Stimulated activated CD4-positive, alpha-beta T cell treated with anti-CD3 and anti-CD28 coated beads, Interleukin-4, amount 100 ng/mL, for 1 hour (primary cell): ENCODE results near the gene BRD7.

ENCODE experiments used
- DNase-seq: peaks from one replicate; pipeline ENCODE4 v3.0.0-alpha.2; 2020

BRD7 gene

GRCh38 chr16:50288026-50288425, 80.8 kb downstream of the BRD7 start:
- no peak for DNase-seq

GRCh38 chr16:50286681-50287080, 82.1 kb downstream of the BRD7 start:
- DNase-seq, result no peak

DNA sequence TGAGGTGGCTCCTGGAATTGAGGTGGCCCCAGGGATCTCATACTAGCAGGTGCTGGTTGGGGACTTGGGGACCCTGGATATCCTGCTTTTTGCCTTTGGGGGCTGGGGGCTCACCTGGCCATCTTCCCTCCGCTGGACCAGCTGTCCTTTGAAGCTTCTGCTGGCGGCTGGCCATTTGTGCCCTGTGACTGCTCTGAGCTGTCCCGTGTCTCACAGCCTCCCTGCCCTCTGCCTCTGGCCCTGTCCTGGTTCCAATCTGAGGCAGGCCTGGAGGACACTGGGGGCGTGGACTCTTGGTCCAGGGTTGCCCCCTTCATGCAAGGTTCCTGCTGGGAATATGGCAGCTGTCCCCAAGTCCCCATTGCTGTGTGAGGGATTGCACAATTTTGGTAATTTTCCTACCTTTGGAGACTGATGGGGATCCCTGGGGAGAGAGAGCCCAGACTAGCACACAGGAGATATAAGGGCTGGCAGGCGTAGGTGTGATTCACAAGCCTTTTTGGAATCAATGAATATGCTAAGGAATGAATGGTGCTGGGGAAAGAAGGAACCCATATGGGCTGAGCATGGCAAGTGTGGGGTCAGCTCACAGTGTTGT, 83.3 kb downstream of the BRD7 start:
- no peak for DNase-seq

- DNase-seq, result no peak
These were observed 84.5 kb downstream of the BRD7 start for GRCh38 chr16:50284131-50284911.

GRCh38 chr16:50282955-50283631, 85.7 kb downstream of the BRD7 start:
- no peak for DNase-seq

DNA sequence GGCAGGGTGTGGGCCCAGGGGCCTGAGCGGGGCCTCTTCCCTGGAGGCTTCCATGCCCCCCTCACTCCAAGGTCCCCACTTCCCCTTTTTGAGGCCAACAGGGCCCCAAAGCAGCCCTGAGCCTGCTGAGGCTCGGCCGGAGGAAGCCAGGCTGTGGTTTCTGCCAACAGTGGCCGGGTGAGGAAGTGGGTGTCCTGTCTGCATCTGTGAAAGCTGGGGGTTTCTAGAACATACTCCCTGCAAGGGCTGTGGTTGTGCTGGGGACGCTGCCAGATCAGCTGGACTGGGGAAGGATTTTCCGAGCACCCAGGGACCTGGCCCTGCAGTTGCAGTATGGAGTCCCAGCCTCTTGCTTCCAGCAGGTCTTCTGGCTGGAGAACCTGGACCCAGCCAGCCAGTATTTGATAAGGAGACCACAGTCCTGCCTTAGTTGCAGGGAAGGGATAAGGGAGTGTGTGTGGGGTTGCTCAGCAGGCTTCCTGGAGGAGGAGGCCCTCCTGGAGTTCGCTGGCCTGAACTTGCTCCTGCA, 86.7 kb downstream of the BRD7 start:
- DNase-seq, result peak; percentile 37

DNA sequence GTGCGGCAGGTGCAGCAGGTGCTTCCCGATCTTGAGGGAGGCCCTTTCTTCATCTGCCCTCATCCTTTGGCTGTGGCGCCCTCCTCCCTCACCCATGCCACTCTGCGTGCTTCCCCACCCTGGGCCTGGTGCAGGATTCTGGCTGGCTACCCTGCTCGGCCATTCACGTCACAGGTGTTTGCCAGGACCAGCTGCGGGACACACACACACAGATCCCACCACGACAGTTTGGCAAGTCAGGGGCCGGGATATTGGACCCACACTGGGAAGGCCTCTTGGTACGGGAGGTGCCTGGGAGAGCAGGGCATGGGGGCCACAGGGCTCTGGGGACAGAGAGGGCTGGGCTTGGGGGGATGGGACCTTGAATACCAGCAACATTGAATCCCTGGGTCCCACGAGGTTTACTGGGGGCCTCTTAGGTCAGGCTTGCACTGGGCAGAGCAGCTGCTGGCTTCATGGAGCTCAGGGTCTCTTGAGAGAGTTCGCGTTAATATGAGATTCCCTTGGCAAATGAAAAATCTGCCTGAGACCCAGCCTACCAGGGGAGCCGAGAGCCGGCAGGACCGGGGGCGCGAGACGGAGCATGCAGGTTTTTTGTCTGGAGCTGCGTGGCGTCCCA, 87.3 kb downstream of the BRD7 start:
- DNase-seq, result no peak

DNA sequence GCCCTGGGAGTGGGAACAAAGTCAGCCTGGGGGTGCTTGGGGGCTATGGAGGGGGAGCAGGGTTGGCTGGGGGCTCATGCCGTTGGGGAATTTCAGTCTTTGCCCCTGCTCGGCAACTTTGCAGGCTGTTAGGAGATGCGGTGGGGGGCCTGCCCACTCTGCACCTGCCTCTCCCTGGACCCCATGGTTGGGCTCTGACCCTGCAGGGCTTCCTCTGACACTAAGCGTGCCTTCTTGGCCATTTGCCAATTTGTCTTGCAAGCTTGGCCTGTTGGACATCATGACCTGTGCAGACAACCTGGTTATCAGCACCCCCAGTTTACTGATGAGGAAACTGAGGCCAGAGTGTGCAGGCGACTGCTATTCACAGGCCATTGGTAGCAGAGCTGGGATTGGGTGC, 87.9 kb downstream of the BRD7 start:
- no peak for DNase-seq

DNA sequence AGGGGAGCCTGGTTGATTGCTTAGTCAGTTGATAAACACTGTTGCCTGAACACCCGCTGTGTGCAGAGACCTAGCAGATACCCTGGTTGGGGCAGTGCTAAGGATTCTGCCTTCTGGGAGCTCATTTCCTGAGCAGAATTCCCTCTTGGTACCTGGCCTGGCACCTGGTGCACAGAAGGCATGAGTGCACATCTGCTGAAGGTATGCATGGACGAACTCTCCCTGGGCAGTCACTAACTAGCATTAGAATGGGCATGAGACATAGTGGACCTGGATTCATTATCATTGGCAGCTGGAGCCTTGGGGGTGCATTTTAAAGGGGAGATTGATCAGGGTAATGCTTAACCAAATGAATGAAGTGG, 89.3 kb downstream of the BRD7 start:
- no peak for DNase-seq

DNA sequence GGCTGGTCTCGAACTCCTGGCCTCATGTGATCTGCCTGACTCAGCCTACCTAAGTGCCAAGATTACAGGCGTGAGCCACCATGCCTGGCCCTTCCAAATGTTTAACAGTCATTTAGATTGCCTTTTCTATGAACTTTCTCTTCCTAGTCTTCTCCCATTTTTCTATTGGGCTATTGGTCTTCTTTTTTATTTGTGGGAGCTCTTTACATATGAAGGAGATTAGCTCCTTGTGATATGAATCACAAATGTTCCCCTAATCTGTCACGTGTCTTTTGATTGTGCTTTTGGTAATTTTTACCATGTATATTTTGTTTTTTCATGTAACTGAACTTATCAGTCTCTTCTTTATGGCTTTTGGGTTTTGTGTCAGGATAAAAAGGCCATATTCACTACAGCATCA, 90.5 kb downstream of the BRD7 start:
- DNase-seq, result no peak

GRCh38 chr16:50276801-50277555, 91.8 kb downstream of the BRD7 start:
- DNase-seq, result no peak

DNA sequence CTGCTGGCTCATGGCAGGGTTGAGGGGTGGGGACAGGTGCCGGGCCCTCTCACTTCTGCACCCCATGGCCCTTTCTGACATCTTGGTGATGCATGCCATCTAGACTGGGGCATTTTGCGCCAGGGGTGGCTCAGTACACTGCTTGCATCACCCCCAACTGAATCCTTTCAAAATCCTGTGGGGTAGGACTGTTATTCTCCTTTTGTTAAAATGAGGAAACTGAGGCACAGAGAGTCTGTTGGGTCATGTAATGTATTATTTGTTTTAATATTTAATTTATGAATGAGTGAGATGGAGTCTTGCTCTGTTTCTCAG, 92.5 kb downstream of the BRD7 start:
- no peak for DNase-seq

DNA sequence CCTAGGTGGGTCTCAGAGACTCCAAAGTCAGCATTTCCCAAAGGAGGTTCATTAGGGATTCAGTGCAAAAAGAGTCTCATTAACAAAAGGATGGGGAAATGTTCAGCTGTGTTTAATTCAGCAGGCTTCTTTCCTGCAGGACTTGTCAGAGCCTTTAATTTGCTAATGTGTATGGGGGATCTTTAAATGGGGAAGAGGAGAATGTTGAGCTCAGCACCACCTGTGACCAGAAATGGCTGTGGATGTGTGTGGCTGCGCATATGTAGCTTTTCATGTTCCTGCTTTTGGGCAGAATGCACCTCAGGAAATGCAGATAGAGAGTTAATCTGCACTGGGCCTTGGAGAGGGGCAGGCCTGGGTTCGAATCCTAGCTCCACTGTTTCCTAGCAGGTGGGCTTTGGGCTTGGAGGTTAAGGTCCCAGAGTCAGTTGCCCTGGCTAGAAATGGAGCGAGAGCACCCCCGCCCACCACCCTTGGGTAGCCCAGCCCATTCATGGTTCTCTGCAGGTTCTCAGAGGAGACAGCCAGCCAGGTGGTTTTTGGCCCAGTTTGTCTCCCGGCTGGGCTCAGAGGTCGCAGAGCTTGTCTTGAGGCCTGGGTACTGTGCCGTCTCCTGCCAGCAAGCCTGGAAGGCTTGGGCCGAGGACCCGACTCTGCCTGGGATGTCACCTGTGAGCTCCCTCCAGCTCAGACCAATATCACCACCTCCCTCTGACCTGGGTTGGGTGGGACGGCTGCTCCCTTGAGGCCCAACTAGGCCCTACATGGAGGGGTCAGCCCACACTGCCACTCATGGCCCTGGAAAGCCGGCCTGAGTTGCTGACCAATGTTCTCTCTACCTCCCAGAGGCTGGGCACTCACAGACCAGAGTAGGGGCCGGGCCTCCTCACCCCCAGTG, 93.1 kb downstream of the BRD7 start:
- DNase-seq, result no peak

- DNase-seq, result no peak
These were observed 93.7 kb downstream of the BRD7 start for GRCh38 chr16:50275098-50275415.

DNA sequence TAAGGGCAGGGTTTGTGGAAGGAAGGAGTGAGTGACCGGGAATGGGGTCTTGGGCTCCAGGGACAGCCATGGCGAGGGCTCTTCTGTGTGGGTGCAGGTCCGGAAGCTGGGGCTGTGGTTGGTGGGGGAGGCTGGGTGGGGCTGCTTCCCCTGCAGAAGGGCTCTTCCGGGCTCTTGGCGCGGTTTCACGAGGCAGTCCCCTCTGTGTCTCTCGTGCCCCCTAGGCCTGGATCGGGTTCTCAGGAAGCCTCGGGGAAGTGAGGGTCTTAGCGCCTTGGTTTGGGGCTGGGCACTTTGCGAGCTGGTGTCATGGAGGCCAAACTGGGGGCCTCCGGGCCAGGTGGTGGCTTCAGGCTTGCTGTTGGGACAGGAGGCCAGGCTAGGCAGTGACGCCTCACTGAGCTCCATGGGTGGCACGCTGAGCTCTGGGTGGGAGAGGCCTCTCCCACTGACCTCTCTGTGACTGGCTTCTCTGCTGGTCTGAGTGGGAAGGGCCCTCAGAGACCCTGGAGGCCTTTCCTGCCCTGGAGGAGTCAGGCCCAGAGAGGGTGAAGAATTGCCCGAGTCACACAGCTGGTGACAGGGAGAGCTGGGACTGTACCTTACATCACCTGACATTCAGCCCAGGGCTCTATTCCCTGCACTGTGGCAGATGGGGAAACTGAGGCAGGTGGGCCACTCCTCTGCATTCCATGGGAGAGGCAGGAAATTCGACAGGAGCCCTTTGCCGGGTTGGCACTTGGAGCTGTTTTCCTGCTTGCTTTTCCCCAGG, 94.3 kb downstream of the BRD7 start:
- peak; percentile 50 for DNase-seq

GRCh38 chr16:50273888-50274325, 94.9 kb downstream of the BRD7 start:
- peak; percentile 45 for DNase-seq

- DNase-seq, result no peak
These were observed 95.5 kb downstream of the BRD7 start for GRCh38 chr16:50273382-50273690.

DNA sequence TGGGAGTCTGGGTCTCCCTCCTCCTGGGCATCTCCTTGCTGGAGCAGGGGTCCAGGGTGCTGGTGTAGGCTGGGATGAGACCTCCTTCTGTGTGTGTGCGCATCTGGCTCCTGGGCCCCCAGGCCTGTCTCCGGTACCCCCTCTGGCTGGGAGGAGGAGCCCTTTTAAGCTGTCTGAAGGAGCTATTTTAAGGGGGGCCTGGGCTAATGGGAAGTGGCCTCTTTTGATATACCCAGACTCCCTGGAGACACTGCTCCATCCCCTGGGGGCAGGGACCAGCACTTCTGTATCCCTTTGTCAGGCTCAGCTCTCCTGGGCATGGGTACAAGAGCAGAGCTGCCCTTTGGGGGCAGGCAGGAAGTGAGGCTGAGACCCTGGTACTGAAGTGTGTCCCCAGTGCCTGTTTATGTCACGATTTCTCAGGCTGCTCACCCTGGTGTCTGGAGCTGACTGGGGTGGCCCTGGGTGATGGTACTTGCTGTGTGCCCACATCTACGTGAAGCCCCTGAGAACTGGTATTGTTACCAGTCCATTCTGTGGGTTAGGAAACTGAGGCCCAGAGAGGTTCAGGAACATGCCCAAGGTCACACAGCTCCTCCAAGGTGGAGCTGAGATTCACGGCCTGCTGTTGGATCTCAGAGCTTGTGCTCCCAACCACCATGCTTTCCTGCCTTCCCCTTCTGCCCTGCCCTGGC, 96.0 kb downstream of the BRD7 start:
- DNase-seq, result no peak

DNA sequence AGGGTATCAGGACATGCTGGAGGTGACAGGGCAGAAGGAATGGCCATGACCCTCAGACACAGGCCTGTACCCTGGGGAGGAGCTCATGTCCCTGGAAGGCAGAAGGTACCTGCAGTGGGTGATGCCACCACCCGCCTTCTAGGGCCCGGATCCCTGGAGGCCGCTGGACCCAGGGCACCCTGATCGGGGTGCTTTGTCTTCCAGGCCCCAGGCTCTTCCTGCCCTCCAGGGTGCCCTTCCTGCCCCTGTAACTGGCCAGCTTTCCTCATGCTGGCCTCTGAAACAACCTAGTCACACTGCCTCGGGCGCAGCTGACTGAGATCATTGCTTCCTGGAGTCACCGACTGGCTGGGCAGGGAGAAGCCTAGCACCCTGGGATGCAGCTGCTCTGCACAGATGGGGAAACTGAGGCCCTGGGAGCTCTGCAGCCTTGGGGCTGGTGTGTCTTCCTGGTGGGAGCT, 96.6 kb downstream of the BRD7 start:
- DNase-seq, result no peak

DNA sequence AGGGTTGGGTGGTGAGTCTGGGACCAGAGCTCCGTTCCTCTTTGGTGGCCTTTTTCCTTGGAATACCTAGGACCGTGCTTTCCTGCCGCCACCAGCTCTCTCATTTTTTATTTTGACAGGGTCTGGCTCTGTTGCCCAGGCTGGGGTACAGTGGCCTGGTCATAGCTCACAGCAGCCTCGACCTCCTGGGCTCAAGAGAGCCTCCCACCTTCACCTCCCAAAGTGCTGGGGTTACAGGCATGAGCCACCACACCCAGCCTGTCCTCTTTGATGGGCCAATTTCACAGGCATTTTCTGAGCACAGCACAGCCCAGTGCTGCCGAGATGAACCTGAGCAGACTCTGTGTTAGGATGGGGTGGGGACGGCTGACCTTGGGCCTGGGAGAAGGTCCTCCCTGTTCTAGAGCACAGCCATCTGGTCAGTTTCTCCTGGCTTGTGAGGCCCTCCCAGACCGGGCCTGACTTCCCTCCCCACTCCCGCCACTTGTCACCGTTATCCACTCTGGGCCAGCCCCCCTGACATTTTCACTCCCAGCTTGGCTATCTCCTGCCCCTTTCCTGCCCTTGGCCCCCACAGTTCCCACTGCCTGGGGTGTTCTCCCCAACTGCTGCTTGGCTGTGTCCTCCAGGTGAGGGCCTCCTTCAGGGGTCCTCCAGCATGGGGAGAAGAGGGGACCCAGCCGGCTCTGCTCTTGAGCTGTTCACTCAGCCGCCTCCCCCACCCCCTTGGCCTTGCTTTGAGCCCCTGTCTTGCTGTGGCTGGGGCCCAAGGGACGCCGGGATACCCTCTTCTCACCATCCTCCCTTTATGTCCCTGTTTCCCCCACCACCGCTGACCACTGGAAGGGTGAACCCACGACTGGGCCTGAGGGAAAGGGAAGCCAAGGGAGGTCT, 97.4 kb downstream of the BRD7 start:
- DNase-seq, result no peak
